Osteoblast (primary cell): ENCODE measurements around the gene CPED1. TPM values are rescaled to one million over a fixed set of nuclear protein-coding genes. Genes with fewer than 3 reads are reported as not detected.

Experiments used
- DNase-seq: peaks from one replicate; pipeline ENCODE4 v3.0.0; 2011; ENCODE audit warnings: low spot score, mixed read lengths; ENCODE audit not compliant: insufficient read length; ENCODE audit errors: missing footprints
- H2AFZ ChIP-seq: 2 replicates; pipeline ENCODE4 v1.6.0; 2011; ENCODE audit warnings: mild to moderate bottlenecking, low read length
- H3K27ac ChIP-seq: 2 replicates; pipeline ENCODE4 v1.5.1; 2011; ENCODE audit warnings: mild to moderate bottlenecking, low read depth, low read length, moderate library complexity
- H3K27me3 ChIP-seq: 2 replicates; pipeline ENCODE4 v1.6.0; 2012; ENCODE audit warnings: mild to moderate bottlenecking, control low read depth, inconsistent platforms, low read length, moderate library complexity; ENCODE audit not compliant: insufficient read depth
- H3K36me3 ChIP-seq: 2 replicates; pipeline ENCODE4 v1.5.1; 2011; ENCODE audit warnings: mild to moderate bottlenecking, low read length, control low read depth, moderate library complexity; ENCODE audit not compliant: insufficient read depth
- H3K4me1 ChIP-seq: 2 replicates; pipeline ENCODE4 v1.5.1; 2011; ENCODE audit warnings: mild to moderate bottlenecking, low read length, control low read depth, moderate library complexity; ENCODE audit not compliant: insufficient read depth
- H3K4me2 ChIP-seq: 2 replicates; pipeline ENCODE4 v1.6.0; 2011; ENCODE audit warnings: mild to moderate bottlenecking, low read length; ENCODE audit not compliant: insufficient read depth
- H3K4me3 ChIP-seq: fragments of 200-600 bp; sonication (generic); 3 replicates; pipeline ENCODE4 v1.5.1; 2012; ENCODE audit warnings: mild to moderate bottlenecking, low read length, inconsistent platforms; ENCODE audit not compliant: insufficient read depth
- H3K79me2 ChIP-seq: 2 replicates; pipeline ENCODE4 v1.6.0; 2012; ENCODE audit warnings: mild to moderate bottlenecking, low read length, control low read depth, inconsistent platforms; ENCODE audit not compliant: insufficient read depth
- H3K9me3 ChIP-seq: 2 replicates; pipeline ENCODE4 v1.5.1; 2011; ENCODE audit warnings: low read depth, low read length, control low read depth
- H4K20me1 ChIP-seq: 2 replicates; pipeline ENCODE4 v1.6.0; 2012; ENCODE audit warnings: mild to moderate bottlenecking, low read length, control low read depth; ENCODE audit not compliant: insufficient read depth
- total RNA-seq: library from RNA; depleted of rRNA; stranded (reverse); fragments of >200 nt; gene quantifications from 2 replicates; pipeline ENCODE4 v1.2.3, GENCODE V29; 2012
- TF ChIP-seq, protein P1 (sequence below): IDR thresholded peaks from 2 replicates; pipeline ENCODE4 v1.5.1; 2011; ENCODE audit warnings: mild to moderate bottlenecking, low read depth, low read length, moderate library complexity; ENCODE audit errors: extremely low read depth

Gene CPED1
- total RNA-seq, 1 donor: 30.8 TPM

DNA sequence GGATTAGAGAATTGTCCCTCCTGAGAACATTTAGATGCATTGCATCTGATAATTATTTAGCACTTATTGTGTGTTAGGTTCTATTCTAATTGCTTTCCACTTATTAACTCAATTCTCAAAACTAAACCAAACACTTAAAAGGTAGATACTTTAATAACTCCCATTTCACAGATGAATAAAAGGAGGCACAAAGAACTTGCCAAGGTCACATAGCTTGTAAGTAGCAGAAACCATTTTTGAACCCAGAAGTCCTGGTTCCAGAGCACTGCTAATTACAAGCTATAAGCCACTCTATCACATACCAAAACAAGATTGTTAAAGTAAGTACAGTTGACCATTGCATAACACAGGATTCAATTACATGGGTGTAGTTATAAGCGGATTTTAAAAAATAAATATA lies 164.9 kb downstream of the CPED1 start:
- no peak overlapping the region for H2AFZ ChIP-seq
- no peak overlapping the region for H3K4me2 ChIP-seq
- TF ChIP-seq, protein P1, sequence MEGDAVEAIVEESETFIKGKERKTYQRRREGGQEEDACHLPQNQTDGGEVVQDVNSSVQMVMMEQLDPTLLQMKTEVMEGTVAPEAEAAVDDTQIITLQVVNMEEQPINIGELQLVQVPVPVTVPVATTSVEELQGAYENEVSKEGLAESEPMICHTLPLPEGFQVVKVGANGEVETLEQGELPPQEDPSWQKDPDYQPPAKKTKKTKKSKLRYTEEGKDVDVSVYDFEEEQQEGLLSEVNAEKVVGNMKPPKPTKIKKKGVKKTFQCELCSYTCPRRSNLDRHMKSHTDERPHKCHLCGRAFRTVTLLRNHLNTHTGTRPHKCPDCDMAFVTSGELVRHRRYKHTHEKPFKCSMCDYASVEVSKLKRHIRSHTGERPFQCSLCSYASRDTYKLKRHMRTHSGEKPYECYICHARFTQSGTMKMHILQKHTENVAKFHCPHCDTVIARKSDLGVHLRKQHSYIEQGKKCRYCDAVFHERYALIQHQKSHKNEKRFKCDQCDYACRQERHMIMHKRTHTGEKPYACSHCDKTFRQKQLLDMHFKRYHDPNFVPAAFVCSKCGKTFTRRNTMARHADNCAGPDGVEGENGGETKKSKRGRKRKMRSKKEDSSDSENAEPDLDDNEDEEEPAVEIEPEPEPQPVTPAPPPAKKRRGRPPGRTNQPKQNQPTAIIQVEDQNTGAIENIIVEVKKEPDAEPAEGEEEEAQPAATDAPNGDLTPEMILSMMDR: no peak
- H4K20me1 ChIP-seq: no peaks in the 10 kb centered on the region
- no peaks in the 10 kb centered on the region for H3K36me3 ChIP-seq
- no peak for DNase-seq
- H3K4me1 ChIP-seq: no peaks in the 10 kb centered on the region
- no peak overlapping the region for H3K4me3 ChIP-seq
- H3K79me2 ChIP-seq: no peaks in the 10 kb centered on the region
- H3K9me3 ChIP-seq: no peaks in the 10 kb centered on the region
- H3K27me3 ChIP-seq: no peaks in the 10 kb centered on the region
- H3K27ac ChIP-seq: no peak overlapping the region

DNA sequence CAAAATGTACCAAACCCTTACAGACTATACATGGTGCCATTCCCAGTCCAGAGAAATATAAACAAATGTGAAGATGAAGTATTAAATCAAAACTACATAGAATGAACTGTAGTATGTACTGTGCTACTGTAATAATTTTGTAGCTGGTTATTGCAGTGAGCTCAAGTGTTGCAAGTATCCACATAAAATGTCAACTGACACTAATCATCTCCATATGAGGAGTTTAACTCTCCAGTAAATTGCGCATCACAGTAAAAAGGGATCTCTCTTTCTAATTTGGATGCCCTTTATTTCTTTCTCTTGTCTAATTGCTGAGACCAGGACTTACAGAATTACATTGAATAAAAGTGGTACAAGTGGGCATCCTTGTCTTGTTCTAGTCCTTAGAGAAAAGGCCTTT lies 165.5 kb downstream of the CPED1 start:
- Histone ChIP-seq H3K36me3 (no peaks in the 10 kb centered on the region), H4K20me1 (no peaks in the 10 kb centered on the region), H2AFZ (no peak overlapping the region), H3K4me2 (no peak overlapping the region), H3K4me1 (no peaks in the 10 kb centered on the region), H3K4me3 (no peak overlapping the region), H3K9me3 (no peaks in the 10 kb centered on the region), H3K27ac (no peak overlapping the region), H3K79me2 (no peaks in the 10 kb centered on the region), H3K27me3 (no peaks in the 10 kb centered on the region)
- TF ChIP-seq, protein P1: no peak
- no peak for DNase-seq

DNA sequence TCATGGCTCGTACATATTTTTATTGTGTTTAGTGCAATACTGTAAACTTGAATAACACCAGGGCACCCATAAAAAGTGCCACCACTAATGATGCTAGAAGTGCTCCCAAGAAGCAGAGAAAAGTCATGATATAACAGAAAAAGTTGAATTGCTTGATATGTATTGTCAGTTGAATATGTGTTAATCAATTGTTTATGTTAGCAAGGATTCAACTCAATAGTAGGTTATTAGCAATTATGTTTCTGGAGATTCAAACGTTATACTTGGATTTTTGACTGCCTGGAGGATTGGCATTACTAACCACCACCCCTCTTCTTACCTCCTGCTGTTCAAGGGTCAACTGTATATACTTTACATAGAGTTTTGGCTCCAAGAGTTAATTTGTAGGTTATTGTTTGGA lies 168.3 kb downstream of the CPED1 start:
- DNase-seq: no peak
- H3K27ac ChIP-seq: no peak overlapping the region
- TF ChIP-seq, protein P1: no peak
- H3K9me3 ChIP-seq: no peaks in the 10 kb centered on the region
- no peaks in the 10 kb centered on the region for H3K36me3 ChIP-seq
- no peaks in the 10 kb centered on the region for H3K4me1 ChIP-seq
- H4K20me1 ChIP-seq: no peaks in the 10 kb centered on the region
- H3K79me2 ChIP-seq: no peaks in the 10 kb centered on the region
- H2AFZ ChIP-seq: no peak overlapping the region
- no peak overlapping the region for H3K4me2 ChIP-seq
- H3K27me3 ChIP-seq: no peaks in the 10 kb centered on the region
- H3K4me3 ChIP-seq: no peak overlapping the region

DNA sequence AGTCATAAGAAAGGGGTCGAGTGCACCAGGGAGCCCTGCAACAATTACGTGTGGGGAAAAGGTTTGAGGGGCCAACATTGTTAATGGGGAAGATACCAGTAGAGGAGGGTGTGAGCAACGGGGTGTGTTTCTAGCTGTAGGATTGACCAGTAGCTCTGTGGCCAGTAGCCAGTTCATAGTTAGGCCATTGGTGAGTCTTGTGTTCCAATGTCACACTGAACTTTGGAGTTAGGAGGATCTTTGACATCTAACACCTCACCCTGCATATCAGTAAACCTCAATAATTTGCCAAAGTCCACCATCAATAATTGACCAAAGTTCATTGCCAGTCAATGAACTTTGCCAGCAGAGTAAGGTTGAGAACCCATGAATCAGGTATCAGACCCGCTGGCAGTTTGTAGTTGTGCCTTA lies 168.8 kb downstream of the CPED1 start:
- Histone ChIP-seq H3K79me2 (no peaks in the 10 kb centered on the region), H3K4me1 (no peaks in the 10 kb centered on the region), H3K4me3 (no peak overlapping the region), H3K9me3 (no peaks in the 10 kb centered on the region), H3K36me3 (no peaks in the 10 kb centered on the region), H3K27me3 (no peaks in the 10 kb centered on the region), H4K20me1 (no peaks in the 10 kb centered on the region), H3K27ac (no peak overlapping the region), H2AFZ (no peak overlapping the region), H3K4me2 (no peak overlapping the region)
- no peak for DNase-seq
- TF ChIP-seq, protein P1: no peak
